GM19463 (cell line): Measurements from ENCODE around the gene LINC00632.
"Not testable (repeated sequence)": the region's sequence is repeated elsewhere in the genome, so short reads cannot be mapped to it uniquely, and the experiment has no call there.

Source experiments
- ATAC-seq: cut with Tn5 transposase; IDR thresholded peaks from one replicate; pipeline ENCODE4 v1.9.1; 2021; ENCODE audit warnings: mild to moderate bottlenecking, moderate library complexity; ENCODE audit not compliant: unreplicated experiment

The LINC00632 gene

DNA sequence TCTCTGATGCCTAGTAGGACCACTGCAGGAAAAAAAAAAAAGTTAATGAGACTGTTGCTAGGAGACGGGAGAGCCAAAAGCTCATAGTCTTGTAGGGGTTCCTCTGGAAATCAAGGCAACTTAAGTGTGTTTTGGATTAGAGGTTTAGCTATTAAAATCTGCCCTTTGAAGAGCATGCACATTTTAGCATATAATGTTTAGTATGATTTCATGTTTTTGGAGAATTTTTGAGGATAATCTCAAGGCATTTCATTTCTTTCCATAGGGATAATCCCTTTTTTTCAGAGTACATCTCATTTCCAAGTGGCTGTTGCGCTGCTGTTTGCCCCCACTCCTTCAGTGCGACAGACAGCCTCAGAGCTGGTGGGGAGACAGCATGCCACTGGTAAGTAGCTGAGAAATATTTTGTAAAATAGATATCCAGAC, at the start of gene LINC00632:
TSS of gene LINC00632 (plus strand) at position 339 of the 426 bp plus-strand sequence.
- ATAC-seq, result no peak

DNA sequence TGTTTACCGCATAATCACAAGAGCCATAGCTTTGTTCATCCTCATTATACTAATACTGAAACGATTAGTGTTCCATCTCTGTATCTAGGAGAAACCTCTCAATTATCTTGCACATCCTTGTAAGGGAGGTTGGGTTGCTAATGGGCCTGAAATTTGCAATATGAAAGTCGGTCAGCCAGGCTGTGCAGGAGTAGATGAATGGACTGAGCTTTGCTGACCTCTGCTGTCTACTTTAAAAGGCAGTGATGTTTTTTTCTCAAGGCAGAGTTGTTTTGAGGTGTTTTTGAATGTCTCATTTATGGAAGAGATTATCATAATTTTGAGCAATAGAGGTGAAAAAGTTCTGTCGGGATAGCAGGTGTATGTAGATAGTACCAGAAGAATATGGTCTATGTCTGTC, 47.9 kb upstream of the LINC00632 start:
- no peak for ATAC-seq

DNA sequence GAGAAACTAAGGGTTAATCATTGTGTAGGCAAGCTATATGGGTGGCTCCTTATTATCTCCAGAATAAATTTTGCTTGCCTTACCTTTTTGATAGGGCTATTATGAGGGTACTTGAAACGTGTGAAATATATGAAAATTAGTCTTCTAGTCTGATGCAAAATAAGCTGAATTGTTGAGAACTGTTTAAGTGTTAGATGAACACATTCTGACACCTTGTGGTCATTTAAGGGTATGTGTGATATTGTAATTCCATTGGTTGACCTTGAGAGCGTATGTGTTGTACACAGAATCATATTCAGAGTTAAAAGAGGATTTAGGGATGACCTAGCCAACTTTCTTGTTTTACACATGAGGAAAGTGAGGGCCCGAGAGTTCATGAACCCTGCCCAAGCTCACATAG, 44.6 kb upstream of the LINC00632 start:
- ATAC-seq, result no peak

GRCh38 chrX:140672840-140673731, 36.5 kb upstream of the LINC00632 start:
- no peak for ATAC-seq

GRCh38 chrX:140687706-140688105, 21.9 kb upstream of the LINC00632 start:
- ATAC-seq, result no peak

GRCh38 chrX:140691596-140691995, 18.0 kb upstream of the LINC00632 start:
- ATAC-seq, result not testable (repeated sequence)

DNA sequence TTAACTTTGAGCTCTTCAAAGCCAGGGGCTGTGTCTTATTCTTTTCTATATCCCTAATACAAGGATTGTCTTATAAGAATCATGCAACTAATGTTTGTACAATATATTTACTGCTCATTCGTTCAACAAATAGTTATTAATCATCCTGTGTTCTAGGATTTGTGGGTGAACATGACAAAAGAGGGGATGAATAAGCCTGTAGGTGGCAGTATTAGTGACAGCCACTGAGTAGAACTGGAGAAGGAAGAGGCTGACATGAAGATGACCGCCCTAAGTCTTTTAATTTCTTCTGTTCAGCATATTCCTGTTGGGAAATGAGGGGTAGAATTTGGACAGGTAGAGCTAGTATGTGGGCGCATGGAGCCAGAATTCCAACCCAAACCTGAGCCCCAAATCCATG, 11.9 kb upstream of the LINC00632 start:
- ATAC-seq, result no peak

DNA sequence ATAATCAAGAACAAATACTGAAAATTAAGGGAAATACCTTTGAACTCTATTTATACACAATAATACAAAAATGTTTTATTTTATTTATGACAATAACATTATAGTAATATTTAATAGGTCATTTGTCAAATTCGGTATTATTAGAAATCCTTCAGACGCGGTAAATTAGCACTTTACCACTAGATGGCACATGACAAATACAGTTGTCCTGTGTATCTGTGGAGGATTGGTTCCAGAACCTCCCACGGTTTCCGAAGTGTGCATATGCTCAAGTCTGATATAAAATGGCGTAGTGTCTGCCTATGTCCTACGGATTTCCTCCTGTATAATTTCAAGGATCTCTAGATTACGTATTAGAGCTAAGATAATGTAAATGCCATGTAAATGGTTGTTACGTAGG, 8.1 kb upstream of the LINC00632 start:
- no peak for ATAC-seq

DNA sequence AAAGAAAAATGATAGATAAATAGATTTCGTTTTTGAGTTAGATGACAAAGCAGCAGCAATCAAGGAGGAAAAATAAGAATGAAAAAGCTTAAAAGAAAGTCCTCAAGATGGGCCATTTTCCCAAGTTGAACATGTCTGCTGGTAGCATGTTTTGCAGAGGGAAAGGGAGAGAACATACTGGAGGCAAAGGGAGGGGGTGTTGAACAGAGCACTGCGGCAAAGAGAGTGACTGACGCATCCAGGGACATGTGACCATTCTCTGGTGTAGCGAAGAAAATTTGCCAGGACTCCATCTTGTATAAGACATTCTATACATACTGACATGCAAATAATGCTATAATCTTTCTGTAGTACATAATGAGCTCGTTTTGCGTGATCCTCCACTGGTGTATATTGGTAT, 1.2 kb downstream of the LINC00632 start:
- no peak for ATAC-seq

DNA sequence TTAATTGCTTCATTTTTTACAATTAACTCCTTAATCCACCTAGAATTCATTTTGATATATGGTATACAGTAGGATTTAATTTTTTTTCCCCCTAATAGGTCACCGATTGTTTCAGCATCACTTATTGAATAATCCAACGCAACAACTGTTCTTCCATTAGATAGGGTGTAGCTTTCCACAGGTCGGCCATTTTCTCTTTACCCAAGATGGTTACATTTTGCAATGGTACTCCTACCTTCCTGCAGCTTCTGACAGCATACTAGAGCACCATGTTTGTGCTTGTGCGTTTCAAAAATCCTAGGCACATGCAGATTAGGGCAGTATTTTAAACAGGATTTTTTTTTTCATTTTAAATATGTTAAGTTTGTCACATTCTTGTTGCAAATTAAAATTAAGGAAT, 2.3 kb downstream of the LINC00632 start:
- ATAC-seq, result no peak

DNA sequence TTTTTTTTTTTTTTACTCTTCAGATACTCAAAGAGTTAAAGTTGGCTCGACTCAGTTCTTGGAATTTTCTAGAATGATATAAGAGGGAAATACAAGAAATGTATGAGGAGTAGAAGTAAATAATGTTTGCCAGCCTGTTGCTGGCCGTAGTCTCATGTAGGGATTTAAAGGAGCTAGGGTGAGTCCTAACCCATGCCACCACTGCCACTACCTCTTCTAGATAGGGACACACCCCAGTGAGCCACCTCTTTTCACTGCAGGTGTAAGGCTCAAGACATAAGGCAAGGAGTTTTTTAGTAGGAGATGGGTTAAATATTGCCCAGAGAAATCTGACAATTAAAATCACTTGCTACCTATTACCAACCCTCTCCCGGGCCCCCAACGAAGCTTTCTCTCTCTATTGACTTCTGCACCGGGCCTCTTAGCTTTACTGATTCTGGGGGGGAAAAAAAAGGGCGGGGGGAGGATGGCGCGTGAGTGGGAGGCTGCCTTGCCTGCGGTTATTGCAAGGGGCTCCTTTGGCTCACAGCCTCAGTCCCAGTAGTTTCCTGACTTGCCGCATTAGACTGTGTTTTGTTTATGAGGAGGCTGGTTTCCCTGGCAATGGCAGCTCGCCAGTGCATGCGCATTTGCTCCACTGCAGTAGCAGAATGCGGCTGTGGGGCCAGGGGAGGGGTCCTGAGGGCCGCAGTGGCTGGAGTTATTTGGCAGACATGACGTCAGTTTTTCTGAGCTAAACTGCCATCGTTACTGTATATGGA, 3.0 kb downstream of the LINC00632 start:
- ATAC-seq, result no peak

- no peak for ATAC-seq
These were observed 3.6 kb downstream of the LINC00632 start for GRCh38 chrX:140713174-140713539.

- no peak for ATAC-seq
These were observed 6.2 kb downstream of the LINC00632 start for GRCh38 chrX:140715787-140716186.

- ATAC-seq, result no peak
These were observed 13.7 kb downstream of the LINC00632 start for GRCh38 chrX:140723121-140723715.

DNA sequence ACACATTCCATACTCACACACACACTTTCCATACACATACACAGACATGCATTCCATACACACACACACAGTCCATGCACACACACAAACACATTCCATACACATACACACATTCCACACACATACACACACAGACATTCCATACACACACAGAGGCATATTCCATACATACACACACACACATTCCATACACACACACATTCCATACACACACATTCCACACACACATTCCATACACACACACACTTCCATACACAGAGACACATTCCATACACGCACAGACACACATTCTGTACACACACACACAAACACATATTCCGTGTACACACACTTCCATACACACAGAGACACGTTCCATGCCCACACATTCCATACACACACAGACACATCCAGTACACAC, 14.8 kb downstream of the LINC00632 start:
- no peak for ATAC-seq

DNA sequence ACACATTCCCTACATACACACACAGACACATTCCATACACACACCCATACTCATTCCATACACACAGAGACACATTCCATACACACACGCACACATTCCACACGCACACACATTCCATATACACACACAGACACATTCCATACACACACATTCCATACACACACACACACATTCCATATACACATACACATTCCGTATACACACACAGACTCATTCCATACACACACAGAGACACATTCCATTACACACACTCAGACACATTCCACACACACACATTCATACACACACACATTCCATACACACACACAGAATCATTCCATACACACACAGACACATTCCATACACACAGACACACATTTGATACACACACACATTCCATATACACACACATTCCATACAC, 15.2 kb downstream of the LINC00632 start:
- no peak for ATAC-seq

GRCh38 chrX:140725500-140725899, 15.9 kb downstream of the LINC00632 start:
- ATAC-seq, result no peak

GRCh38 chrX:140733766-140734342, 24.3 kb downstream of the LINC00632 start:
- peak; percentile 84 for ATAC-seq

GRCh38 chrX:140744085-140744484, 34.5 kb downstream of the LINC00632 start:
- no peak for ATAC-seq

DNA sequence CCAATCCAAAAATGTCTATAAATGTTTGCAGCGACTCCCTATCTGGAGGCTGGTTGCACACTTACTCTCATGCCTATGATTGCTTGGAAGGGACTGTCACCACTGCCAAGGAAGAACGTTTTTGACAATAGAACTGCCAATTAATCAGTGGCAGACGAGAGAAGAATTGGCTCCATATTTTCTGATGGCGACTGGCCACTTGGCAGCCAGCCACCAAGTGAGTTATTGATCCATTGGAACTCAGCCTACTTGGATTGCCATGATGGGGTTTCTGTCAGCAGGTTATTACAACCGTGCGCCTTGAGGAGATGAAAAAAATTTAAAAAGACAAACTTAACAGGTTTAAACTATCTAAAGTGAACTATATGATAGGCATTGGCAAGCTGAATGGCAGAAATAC, 47.4 kb downstream of the LINC00632 start:
- no peak for ATAC-seq

DNA sequence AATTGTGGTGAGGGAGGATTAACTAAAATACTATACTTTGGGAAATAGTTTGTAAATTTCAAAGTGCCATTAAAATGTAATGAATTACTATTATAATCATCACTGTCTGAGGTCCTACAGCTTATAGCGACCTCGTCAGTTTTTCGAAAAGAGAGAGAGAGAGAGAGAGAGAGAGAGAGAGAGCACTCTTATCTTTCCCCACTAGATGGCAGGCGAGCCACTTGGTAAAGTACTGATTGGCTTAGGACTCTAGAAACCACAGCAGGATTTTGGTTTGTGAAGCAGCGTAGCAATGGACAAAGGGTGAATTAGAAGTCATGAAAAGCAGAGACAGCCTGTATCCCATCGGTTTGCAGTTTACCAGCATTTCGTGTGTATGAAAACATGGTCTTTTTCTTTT, 52.5 kb downstream of the LINC00632 start:
- ATAC-seq, result peak; percentile 78
